Activated CD4-positive, alpha-beta T cell treated with anti-CD3 and anti-CD28 coated beads, Interleukin-2, amount 10 ng/mL, durations not matched to agents 24 days and 14 days (primary cell): ENCODE measurements around the gene STAT4. TPM values are rescaled to one million over a fixed set of nuclear protein-coding genes. Genes with fewer than 3 reads are reported as not detected.

Experiments
- DNase-seq: peaks from one replicate; pipeline ENCODE4 v3.0.0; 2022
- H3K27ac Mint-ChIP-seq: one replicate; pipeline ENCODE4 v1.8.0; 2022; ENCODE audit warnings: mild to moderate bottlenecking, mixed read lengths
- H3K27me3 Mint-ChIP-seq: one replicate; pipeline ENCODE4 v1.8.0; 2022; ENCODE audit warnings: mixed read lengths
- H3K36me3 Mint-ChIP-seq: one replicate; pipeline ENCODE4 v1.8.0; 2022; ENCODE audit warnings: low read depth, mild to moderate bottlenecking, mixed read lengths
- H3K4me1 Mint-ChIP-seq: one replicate; pipeline ENCODE4 v1.8.0; 2021; ENCODE audit warnings: mixed read lengths
- H3K4me3 Mint-ChIP-seq: one replicate; pipeline ENCODE4 v1.8.0; 2022; ENCODE audit warnings: mild to moderate bottlenecking, moderate library complexity, mixed read lengths
- H3K9me3 Mint-ChIP-seq: one replicate; pipeline ENCODE4 v1.8.0; 2021; ENCODE audit warnings: mixed read lengths
- intact Hi-C: fragments of 100-400 bp; cut with micrococcal nuclease; formaldehyde crosslinking; loops from one replicate; pipeline ENCODE4 v1.15.1; 2023
- total RNA-seq: library from RNA; stranded (reverse); gene quantifications from 2 replicates; pipeline ENCODE4 v1.2.3, GENCODE V29; 2022

Gene STAT4
- total RNA-seq, 1 donor from 2014 or later: 50.8 TPM

- intact Hi-C loops: no loop called here
- peak overlapping the region; percentile 65 for H3K27ac Mint-ChIP-seq
- H3K9me3 Mint-ChIP-seq: no peaks in the 10 kb centered on the region
- DNase-seq: no peak
- H3K4me1 Mint-ChIP-seq: peaks cover 54% of the 10 kb centered on the region
- H3K4me3 Mint-ChIP-seq: no peak overlapping the region
- peaks cover 82% of the 10 kb centered on the region for H3K36me3 Mint-ChIP-seq
- no peaks in the 10 kb centered on the region for H3K27me3 Mint-ChIP-seq
These were observed 161.9 kb downstream of the STAT4 start for GRCh38 chr2:190988910-190989309.

GRCh38 chr2:190987938-190988337, 162.9 kb downstream of the STAT4 start:
- intact Hi-C loops: no loop called here
- Mint-ChIP-seq H3K4me1 (peaks cover 48% of the 10 kb centered on the region), H3K27me3 (no peaks in the 10 kb centered on the region), H3K27ac (peak overlapping the region; percentile 75), H3K36me3 (peaks cover 78% of the 10 kb centered on the region), H3K4me3 (no peak overlapping the region), H3K9me3 (no peaks in the 10 kb centered on the region)
- no peak for DNase-seq

GRCh38 chr2:190987116-190987515, 163.7 kb downstream of the STAT4 start:
- H3K4me1 Mint-ChIP-seq: peaks cover 52% of the 10 kb centered on the region
- H3K9me3 Mint-ChIP-seq: no peaks in the 10 kb centered on the region
- no peak overlapping the region for H3K27ac Mint-ChIP-seq
- H3K4me3 Mint-ChIP-seq: no peak overlapping the region
- no peaks in the 10 kb centered on the region for H3K27me3 Mint-ChIP-seq
- intact Hi-C loops: no loop called here
- no peak for DNase-seq
- peaks cover 80% of the 10 kb centered on the region for H3K36me3 Mint-ChIP-seq

DNA sequence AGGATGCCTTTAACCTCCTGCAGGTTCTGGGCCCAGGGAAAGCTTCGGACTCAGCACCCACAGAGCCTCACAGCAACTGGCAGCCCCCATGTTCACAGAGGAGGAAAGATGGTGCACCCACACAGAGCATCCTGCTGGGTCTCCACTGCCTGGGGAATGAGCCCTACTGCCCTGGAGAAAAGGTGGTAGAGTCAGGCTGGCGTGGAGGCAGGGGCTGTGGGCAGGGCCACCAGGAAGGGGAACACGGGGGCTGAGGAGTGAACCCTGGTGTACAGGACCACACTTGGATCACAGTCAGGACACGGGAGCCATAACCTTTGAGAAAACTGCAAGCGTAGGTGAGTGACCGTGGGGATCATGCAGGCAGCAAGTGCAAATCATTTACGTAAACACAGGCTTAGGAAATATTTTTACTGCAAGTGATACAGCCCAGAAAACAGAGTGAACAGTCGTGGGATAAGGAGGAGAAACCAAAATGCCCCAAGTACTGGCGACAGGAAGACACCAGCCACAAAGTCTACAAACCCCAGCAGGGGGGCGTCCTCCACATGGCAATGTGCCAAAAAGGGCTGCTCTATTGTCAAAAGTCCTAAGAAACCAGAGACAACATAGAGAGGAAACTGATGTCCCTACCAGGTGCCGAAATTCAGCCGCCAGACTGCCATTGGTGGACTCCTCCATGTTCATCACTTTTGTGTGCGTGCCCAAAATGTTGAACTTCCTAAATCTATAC, 164.4 kb downstream of the STAT4 start:
- Mint-ChIP-seq H3K4me1 (peaks cover 52% of the 10 kb centered on the region), H3K27me3 (no peaks in the 10 kb centered on the region)

GRCh38 chr2:190984595-190984994, 166.2 kb downstream of the STAT4 start:
- Mint-ChIP-seq H3K36me3 (peaks cover 86% of the 10 kb centered on the region), H3K4me1 (peaks cover 59% of the 10 kb centered on the region), H3K27ac (peak overlapping the region; percentile 65), H3K4me3 (no peak overlapping the region), H3K27me3 (no peaks in the 10 kb centered on the region), H3K9me3 (no peaks in the 10 kb centered on the region)
- intact Hi-C loops: loop anchor here (5.0 kb wide), 1 partner anchor 72 kb away; no protein-coding TSS in a partner anchor
- DNase-seq: no peak

More for the DNA sequence above, 164.4 kb downstream of the STAT4 start:
- Mint-ChIP-seq H3K36me3 (peaks cover 85% of the 10 kb centered on the region), H3K9me3 (no peaks in the 10 kb centered on the region), H3K4me3 (no peak overlapping the region), H3K27ac (peak overlapping the region; percentile 80)
- intact Hi-C loops: no loop called here
- DNase-seq: no peak

GRCh38 chr2:190982262-190983034, 168.3 kb downstream of the STAT4 start:
- no peaks in the 10 kb centered on the region for H3K9me3 Mint-ChIP-seq
- intact Hi-C loops: loop anchor here (5.0 kb wide), 1 partner anchor 70 kb away; no protein-coding TSS in a partner anchor
- peaks cover 90% of the 10 kb centered on the region for H3K36me3 Mint-ChIP-seq
- H3K27me3 Mint-ChIP-seq: no peaks in the 10 kb centered on the region
- peak overlapping the region; percentile 6 for H3K4me3 Mint-ChIP-seq
- DNase-seq: no peak
- peak overlapping the region; percentile 88 for H3K27ac Mint-ChIP-seq
- peaks cover 63% of the 10 kb centered on the region for H3K4me1 Mint-ChIP-seq

DNA sequence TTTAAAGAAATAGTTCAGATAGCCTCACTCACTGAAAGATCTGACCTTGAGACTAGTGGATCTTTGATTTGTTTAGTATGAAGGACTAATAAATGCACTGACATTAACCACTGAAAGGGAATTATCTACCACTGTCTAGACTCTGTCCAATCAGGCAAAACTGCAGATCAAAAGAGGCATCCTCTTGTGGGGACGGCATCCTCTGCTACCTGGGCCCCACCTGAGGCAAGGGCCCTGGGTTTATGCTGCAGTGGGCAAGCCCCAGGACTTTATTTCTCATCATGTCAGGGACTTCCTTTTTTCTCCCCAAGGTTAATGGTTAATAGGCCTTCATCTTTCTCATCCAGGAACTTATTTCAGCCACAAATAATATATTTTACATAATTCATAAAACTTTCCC, 169.1 kb downstream of the STAT4 start:
- intact Hi-C loops: loop anchor here (5.0 kb wide), 1 partner anchor 69 kb away; no protein-coding TSS in a partner anchor
- no peaks in the 10 kb centered on the region for H3K9me3 Mint-ChIP-seq
- H3K27me3 Mint-ChIP-seq: no peaks in the 10 kb centered on the region
- peaks cover 61% of the 10 kb centered on the region for H3K4me1 Mint-ChIP-seq
- H3K27ac Mint-ChIP-seq: peak overlapping the region; percentile 90
- DNase-seq: no peak
- H3K4me3 Mint-ChIP-seq: no peak overlapping the region
- H3K36me3 Mint-ChIP-seq: peaks cover 89% of the 10 kb centered on the region

GRCh38 chr2:190981333-190981732, 169.5 kb downstream of the STAT4 start:
- Mint-ChIP-seq H3K4me1 (peaks cover 63% of the 10 kb centered on the region), H3K4me3 (no peak overlapping the region), H3K27me3 (no peaks in the 10 kb centered on the region), H3K9me3 (no peaks in the 10 kb centered on the region), H3K27ac (peak overlapping the region; percentile 90), H3K36me3 (peaks cover 91% of the 10 kb centered on the region)
- intact Hi-C loops: loop anchor here (5.0 kb wide), 1 partner anchor 69 kb away; no protein-coding TSS in a partner anchor
- DNase-seq: no peak

DNA sequence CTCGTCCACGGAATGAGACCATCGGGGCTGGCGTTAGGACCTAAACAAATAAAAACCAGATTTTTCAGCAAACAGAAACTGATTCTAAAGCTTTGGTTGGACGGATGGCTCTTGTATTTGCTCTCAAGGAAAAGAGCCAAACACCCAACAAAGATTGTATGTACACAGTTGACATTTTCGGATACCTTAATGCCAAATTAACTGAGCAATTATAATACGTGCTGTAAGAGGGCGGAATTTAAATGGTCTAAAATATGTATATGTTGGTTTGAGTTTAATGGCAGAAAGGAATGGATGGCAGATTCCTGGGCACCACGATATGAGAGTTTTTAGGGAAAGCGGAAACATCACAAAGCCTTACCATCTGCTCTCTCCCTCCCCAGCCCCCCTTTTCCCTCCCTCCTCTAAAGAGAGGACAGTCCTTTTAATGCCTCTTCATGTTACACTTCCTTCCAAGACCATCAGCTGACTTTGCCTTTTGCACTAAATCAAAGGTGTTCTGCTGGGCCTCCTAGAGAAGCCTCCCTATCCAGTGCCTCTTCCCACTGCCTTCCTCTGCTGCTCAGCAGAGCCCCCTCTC, 170.1 kb downstream of the STAT4 start:
- Mint-ChIP-seq H3K4me3 (no peak overlapping the region), H3K27me3 (no peaks in the 10 kb centered on the region), H3K27ac (peak overlapping the region; percentile 90), H3K4me1 (peaks cover 60% of the 10 kb centered on the region), H3K9me3 (no peaks in the 10 kb centered on the region), H3K36me3 (peaks cover 89% of the 10 kb centered on the region)
- intact Hi-C loops: loop anchor here (5.0 kb wide), 1 partner anchor 68 kb away; no protein-coding TSS in a partner anchor
- no peak for DNase-seq

DNA sequence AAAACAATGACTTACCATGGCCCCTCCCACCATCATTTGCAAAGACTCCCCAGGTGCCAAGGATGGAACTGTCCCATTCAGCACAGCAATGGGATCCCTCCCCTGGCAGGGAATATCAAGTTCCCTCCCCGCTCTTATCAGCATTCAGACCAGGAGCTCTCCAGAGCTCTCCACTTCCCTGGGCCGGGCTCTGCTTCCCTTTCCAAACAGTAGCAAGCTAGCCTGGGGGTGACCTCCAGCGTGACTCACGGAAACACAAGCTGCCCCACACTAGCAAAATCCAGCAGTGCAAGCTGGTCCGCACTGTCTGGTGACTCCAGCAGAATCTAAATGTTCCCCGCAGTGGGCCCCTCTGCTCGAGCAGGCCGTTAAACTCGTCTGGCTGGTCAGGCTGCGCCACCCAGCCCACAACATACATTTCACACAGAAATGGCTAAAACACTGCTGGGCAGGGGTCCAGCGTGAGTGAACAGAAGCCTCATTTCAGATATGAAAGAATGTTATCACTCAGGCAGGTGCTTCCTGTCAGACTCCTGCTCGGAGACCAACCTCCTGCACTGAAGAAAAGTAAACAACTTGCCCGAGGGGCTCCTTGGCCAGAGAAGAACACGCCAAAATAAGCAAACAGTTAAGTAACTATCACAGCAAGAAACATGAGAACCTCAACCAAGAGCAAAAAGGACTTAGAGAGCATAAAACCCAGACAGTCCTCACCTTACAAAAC, 170.7 kb downstream of the STAT4 start:
- Mint-ChIP-seq H3K27me3 (no peaks in the 10 kb centered on the region), H3K36me3 (peaks cover 91% of the 10 kb centered on the region), H3K9me3 (no peaks in the 10 kb centered on the region), H3K4me3 (no peak overlapping the region), H3K4me1 (peaks cover 56% of the 10 kb centered on the region), H3K27ac (peak overlapping the region; percentile 90)
- intact Hi-C loops: loop anchor here (2.0 to 5.0 kb wide), 2 partner anchors 15 to 68 kb away; no protein-coding TSS in a partner anchor
- no peak for DNase-seq

Other genes starting within 250 kb of the STAT4 start
- gene STAT1, start 136.8 kb downstream of the STAT4 start, total RNA-seq: 152 and 160 TPM in 2 replicates
- 16.4 and 21.1 TPM in 2 replicates for gene MYO1B, start 94.4 kb upstream of the STAT4 start, total RNA-seq